ENCODE data around the gene PRPF4. TPM values are rescaled to one million over a fixed set of nuclear protein-coding genes. Genes with fewer than 3 reads are reported as not detected.

The PRPF4 gene
- total and polyA plus RNA-seq, 9 of the 15 experiments (the other 6 are each of a cell fraction or from before 2014, with no cell fraction given), result 25.8 to 66.0 (median 39.8) TPM

GRCh38 chr9:113275157-113276131 is at the start of gene PRPF4, which contains the start of gene CDC26 (continued):
- TF ChIP-seq CREB3 (tag; conservative IDR thresholded peaks at IDR 0.05; ENCODE audit: low read depth) (no peak; the same call in 1 of the 2 replicates), MIER1 (IDR thresholded peaks at IDR 0.05; ENCODE audit: low read depth) (0 out of 2 replicates have a peak, but pooled peaks have one; percentile 25), ELF2 (CRISPR knock-in tag; IDR thresholded peaks at IDR 0.05) (peak; percentile 60; the same call in 1 of the 2 replicates), SUPT5H (IDR thresholded peaks at IDR 0.05) (peak; percentile 99), PATZ1 (CRISPR knock-in tag; IDR thresholded peaks at IDR 0.05; ENCODE audit: borderline replicate concordance) (no peak), ZNF239 (CRISPR knock-in tag; IDR thresholded peaks at IDR 0.05) (no peak), ZNF583 (CRISPR knock-in tag; IDR thresholded peaks at IDR 0.05) (no peak), ZNF263 (CRISPR knock-in tag; IDR thresholded peaks at IDR 0.05; ENCODE audit: borderline replicate concordance) (no peak; the same call in 1 of the 2 replicates), EZH2 (IDR thresholded peaks at IDR 0.05; ENCODE audit: borderline replicate concordance, low read depth, low read length) (no peak), ZNF175 (CRISPR knock-in tag; IDR thresholded peaks at IDR 0.05; ENCODE audit: low read depth) (no peak), HCFC1 (IDR thresholded peaks at IDR 0.05; ENCODE audit: low read depth, low read length) (peak; percentile 94), ZNF311 (CRISPR knock-in tag; IDR thresholded peaks at IDR 0.05) (no peak), SIN3B (IDR thresholded peaks at IDR 0.05; ENCODE audit: low read depth) (peak; percentile 80), KLF16 (IDR thresholded peaks at IDR 0.05) (no peak), KDM5B (IDR thresholded peaks at IDR 0.05; ENCODE audit: insufficient replicate concordance, low read depth, low read length) (peak; percentile 99), ZNF436 (CRISPR knock-in tag; IDR thresholded peaks at IDR 0.05) (no peak), SMC3 (conservative IDR thresholded peaks at IDR 0.05; ENCODE audit: insufficient read depth, low read depth, low read length) (no peak), TAL1 (IDR thresholded peaks at IDR 0.05) (no peak), SMAD2 (IDR thresholded peaks at IDR 0.05; ENCODE audit: low read depth, low read length) (no peak)
- TF ChIP-seq, protein P1, sequence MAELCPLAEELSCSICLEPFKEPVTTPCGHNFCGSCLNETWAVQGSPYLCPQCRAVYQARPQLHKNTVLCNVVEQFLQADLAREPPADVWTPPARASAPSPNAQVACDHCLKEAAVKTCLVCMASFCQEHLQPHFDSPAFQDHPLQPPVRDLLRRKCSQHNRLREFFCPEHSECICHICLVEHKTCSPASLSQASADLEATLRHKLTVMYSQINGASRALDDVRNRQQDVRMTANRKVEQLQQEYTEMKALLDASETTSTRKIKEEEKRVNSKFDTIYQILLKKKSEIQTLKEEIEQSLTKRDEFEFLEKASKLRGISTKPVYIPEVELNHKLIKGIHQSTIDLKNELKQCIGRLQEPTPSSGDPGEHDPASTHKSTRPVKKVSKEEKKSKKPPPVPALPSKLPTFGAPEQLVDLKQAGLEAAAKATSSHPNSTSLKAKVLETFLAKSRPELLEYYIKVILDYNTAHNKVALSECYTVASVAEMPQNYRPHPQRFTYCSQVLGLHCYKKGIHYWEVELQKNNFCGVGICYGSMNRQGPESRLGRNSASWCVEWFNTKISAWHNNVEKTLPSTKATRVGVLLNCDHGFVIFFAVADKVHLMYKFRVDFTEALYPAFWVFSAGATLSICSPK (IDR thresholded peaks at IDR 0.05; ENCODE audit: borderline replicate concordance), result no peak
- TF ChIP-seq, protein P2, sequence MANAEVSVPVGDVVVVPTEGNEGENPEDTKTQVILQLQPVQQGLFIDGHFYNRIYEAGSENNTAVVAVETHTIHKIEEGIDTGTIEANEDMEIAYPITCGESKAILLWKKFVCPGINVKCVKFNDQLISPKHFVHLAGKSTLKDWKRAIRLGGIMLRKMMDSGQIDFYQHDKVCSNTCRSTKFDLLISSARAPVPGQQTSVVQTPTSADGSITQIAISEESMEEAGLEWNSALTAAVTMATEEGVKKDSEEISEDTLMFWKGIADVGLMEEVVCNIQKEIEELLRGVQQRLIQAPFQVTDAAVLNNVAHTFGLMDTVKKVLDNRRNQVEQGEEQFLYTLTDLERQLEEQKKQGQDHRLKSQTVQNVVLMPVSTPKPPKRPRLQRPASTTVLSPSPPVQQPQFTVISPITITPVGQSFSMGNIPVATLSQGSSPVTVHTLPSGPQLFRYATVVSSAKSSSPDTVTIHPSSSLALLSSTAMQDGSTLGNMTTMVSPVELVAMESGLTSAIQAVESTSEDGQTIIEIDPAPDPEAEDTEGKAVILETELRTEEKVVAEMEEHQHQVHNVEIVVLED (CRISPR knock-in tag; IDR thresholded peaks at IDR 0.05), result no peak; the same call in 1 of the 2 replicates

All from K562 (cell line).